ENCODE data around the gene ATG16L2. TPM values are rescaled to one million over a fixed set of nuclear protein-coding genes. Genes with fewer than 3 reads are reported as not detected.

ATG16L2 gene
- total RNA-seq, 1 donor from 2014 or later: 14.4 TPM

DNA sequence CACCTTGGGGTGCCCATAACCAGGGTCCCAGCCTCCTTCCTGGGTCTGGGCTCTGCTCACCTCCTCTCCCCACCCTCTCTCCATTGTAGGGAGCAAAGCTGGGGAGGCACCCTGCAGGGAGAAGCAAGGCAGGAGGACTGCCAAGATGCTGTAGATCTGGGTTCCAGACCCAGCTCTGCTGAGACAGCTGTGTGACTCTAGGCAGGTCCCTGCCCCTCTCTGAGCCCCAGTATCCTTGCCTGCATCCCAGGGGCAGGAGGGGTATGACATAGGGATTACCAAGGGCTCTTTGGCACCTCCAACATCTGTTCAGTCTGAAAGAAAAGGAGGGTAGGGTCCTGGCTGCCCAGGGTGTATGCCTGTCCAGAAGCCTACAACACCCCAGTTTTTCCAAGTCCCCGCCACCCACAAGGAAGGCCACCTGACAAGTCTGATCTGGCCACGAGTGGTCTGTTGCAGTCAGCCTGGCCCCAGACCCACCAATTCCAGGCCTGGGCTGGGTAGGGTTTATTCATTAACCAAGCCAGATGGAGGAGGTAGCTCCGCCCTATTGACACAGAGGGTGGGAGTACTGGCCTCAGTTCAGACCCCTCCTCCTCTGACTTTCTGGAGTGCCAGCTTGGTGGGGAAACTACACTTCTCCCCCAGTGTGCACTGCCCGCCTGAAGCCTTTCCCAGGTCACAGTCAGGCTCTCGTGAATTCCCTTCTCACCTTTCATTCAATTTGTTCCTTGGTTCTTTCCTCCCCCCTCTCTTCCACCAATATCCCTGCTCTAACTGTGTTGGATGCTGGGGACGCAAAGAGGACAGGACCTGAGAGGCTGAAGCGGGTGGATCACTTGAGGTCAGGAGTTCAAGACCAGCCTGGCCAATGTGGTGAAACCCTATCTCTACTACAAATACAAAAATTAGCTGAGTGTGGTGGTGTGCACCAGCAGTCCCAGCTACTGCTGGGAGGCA, 35.4 kb upstream of the ATG16L2 start:
- DNase-seq: no peak
- intact Hi-C loops (cut with micrococcal nuclease): no loop called here

DNA sequence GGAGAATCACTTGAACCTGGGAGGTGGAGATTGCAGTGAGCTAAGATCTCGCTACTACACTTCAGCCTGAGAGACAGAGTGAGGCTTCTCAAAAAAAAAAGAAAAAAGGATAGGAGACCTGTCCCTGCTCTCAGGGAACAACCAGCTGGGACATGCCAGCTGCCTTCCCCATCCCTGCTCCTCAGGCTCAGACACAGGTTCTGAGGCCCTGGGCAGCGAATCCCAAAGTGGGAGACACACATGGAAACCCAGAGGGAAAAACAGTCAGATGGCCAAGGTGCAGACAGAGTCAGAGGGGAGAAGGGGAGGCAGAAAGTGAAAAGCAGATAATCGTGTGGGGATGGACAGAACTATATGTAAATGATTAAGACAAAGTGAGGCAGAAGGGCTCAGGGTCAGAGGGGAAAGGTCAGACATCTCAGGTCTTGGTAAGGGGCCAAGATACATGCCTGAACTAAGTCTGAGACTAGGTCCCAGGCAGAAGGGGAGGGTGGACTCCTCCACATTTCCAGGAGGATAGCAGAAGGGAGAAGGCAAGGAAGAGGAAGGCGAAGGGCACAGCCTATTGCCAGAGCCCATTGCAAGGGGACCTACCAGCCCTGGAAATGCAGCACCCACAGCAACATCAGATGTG, 34.6 kb upstream of the ATG16L2 start:
- Histone ChIP-seq H3K27me3 (ENCODE audit: low read depth) (no peaks in the 10 kb centered on the region), H3K36me3 (no peaks in the 10 kb centered on the region), H3K9me3 (replicated peaks) (no peaks in the 10 kb centered on the region), H3K27ac (replicated peaks) (no peak overlapping the region), H3K4me1 (peaks cover 51% of the 10 kb centered on the region), H3K4me3 (peak overlapping the region; percentile 79)
- TF ChIP-seq, protein P1, sequence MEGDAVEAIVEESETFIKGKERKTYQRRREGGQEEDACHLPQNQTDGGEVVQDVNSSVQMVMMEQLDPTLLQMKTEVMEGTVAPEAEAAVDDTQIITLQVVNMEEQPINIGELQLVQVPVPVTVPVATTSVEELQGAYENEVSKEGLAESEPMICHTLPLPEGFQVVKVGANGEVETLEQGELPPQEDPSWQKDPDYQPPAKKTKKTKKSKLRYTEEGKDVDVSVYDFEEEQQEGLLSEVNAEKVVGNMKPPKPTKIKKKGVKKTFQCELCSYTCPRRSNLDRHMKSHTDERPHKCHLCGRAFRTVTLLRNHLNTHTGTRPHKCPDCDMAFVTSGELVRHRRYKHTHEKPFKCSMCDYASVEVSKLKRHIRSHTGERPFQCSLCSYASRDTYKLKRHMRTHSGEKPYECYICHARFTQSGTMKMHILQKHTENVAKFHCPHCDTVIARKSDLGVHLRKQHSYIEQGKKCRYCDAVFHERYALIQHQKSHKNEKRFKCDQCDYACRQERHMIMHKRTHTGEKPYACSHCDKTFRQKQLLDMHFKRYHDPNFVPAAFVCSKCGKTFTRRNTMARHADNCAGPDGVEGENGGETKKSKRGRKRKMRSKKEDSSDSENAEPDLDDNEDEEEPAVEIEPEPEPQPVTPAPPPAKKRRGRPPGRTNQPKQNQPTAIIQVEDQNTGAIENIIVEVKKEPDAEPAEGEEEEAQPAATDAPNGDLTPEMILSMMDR (IDR thresholded peaks at IDR 0.05; ENCODE audit: borderline replicate concordance): no peak
- intact Hi-C loops (cut with micrococcal nuclease): no loop called here
- no peak for DNase-seq

More for the DNA sequence above, 35.4 kb upstream of the ATG16L2 start:
- H3K27me3 ChIP-seq (ENCODE audit: low read depth): no peaks in the 10 kb centered on the region
- no peaks in the 10 kb centered on the region for H3K9me3 ChIP-seq (replicated peaks)
- peak overlapping the region; percentile 82 for H3K27ac ChIP-seq (replicated peaks)
- TF ChIP-seq, protein P1 (IDR thresholded peaks at IDR 0.05; ENCODE audit: borderline replicate concordance): no peak
- H3K4me3 ChIP-seq: no peak overlapping the region
- no peaks in the 10 kb centered on the region for H3K36me3 ChIP-seq
- H3K4me1 ChIP-seq: peaks cover 59% of the 10 kb centered on the region

DNA sequence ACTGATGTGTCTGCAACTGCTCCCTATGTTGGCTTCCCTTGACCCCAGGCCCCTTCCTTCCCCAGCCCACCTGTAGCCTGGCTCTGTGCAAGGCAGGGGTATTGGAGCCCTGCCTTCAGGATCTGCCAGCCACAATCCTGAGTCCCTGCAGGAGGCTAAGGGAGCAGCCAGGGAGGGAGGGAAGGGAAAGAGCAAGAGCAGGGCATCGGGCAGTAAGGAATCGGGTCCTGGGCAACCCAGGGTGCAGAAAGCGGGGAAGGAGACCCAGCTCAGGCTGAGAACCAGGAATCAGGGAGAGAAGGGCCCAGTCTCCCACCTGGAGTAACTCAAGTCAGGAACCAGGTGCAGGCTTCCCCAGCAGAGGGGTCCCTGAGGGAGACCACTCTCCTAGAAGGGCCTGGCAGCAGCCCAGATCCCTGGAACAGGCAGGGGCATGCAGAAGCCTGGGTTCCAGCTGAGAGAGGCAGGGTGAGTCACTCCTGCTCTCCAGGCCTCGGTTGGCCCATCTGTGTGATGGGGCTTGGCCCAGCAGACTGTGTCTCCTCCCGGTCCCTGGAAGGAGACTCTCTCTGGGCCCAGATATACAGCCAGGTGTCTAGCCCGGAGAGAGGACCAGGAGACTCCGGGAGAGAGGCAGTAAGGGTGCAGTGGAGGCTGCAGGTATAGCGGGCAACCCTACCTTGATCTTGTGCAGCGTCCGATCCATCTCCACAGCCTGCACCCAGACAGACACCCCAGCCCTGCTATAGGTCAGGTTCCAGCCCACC, 33.7 kb upstream of the ATG16L2 start:
- intact Hi-C loops (cut with micrococcal nuclease): no loop called here
- DNase-seq: no peak
- Histone ChIP-seq H3K4me1 (peaks cover 51% of the 10 kb centered on the region), H3K27ac (replicated peaks) (no peak overlapping the region), H3K9me3 (replicated peaks) (no peaks in the 10 kb centered on the region), H3K36me3 (no peaks in the 10 kb centered on the region), H3K4me3 (peak overlapping the region; percentile 79), H3K27me3 (ENCODE audit: low read depth) (no peaks in the 10 kb centered on the region)
- TF ChIP-seq, protein P1 (IDR thresholded peaks at IDR 0.05; ENCODE audit: borderline replicate concordance): no peak

DNA sequence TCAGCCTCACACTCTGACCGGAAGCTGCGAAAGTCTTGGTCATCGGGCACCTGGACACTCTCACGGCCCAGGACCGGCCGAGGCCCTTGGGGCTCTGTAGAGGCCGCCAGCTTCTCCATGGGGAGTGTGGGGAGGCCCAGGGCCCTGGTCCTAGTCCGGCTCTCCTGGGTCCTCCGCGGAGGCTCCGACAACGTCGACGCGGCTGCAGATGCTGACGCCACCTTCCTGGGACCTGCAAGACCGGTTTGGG, 33.2 kb upstream of the ATG16L2 start:
- intact Hi-C loops (cut with micrococcal nuclease): no loop called here

More for the DNA sequence above, 33.2 kb upstream of the ATG16L2 start:
- peak overlapping the region; percentile 79 for H3K4me3 ChIP-seq
- TF ChIP-seq, protein P1 (IDR thresholded peaks at IDR 0.05; ENCODE audit: borderline replicate concordance): no peak
- peaks cover 51% of the 10 kb centered on the region for H3K4me1 ChIP-seq
- H3K27me3 ChIP-seq (ENCODE audit: low read depth): no peaks in the 10 kb centered on the region
- DNase-seq: no peak
- no peak overlapping the region for H3K27ac ChIP-seq (replicated peaks)
- H3K9me3 ChIP-seq (replicated peaks): no peaks in the 10 kb centered on the region
- no peaks in the 10 kb centered on the region for H3K36me3 ChIP-seq

All from left ventricle myocardium inferior (tissue), 1 donor.